SK-N-MC (cell line): Measurements from ENCODE around the gene ORC2.
A peak's percentile ranks its signal among the peaks of the same experiment; 100 is the strongest.

ENCODE experiments used
- DNase-seq: peaks from one replicate; pipeline ENCODE4 v3.0.0-alpha.2; 2011; ENCODE audit warnings: low read depth, low spot score
- H3K27ac ChIP-seq: fragments of 200-600 bp; sonication (generic); 2 replicates; pipeline ENCODE4 v1.5.1; 2016; ENCODE audit warnings: mixed run types
- H3K36me3 ChIP-seq: fragments of 200-600 bp; sonication (generic); 2 replicates; pipeline ENCODE4 v1.6.1; 2017; ENCODE audit warnings: antibody characterized with exemption, low read length, mixed read lengths; ENCODE audit not compliant: insufficient read depth
- H3K4me3 ChIP-seq: fragments of 200-600 bp; sonication (generic); 2 replicates; pipeline ENCODE4 v1.5.1; 2016
- H3K9ac ChIP-seq: fragments of 200-600 bp; sonication (generic); 2 replicates; pipeline ENCODE4 v1.8.0; 2017; ENCODE audit warnings: mixed run types, mixed read lengths; ENCODE audit not compliant: insufficient read length
- H3K9me3 ChIP-seq: fragments of 200-600 bp; sonication (generic); 2 replicates; pipeline ENCODE4 v1.6.1; 2017; ENCODE audit warnings: low read depth, mild to moderate bottlenecking, antibody characterized with exemption, low read length, moderate library complexity, mixed read lengths
- EZH2 ChIP-seq: fragments of 200-600 bp; sonication (generic); IDR thresholded peaks from one replicate; pipeline ENCODE4 v1.6.1; 2017; ENCODE audit warnings: antibody characterized with exemption
- FOXP2 ChIP-seq: optimal IDR thresholded peaks from 2 replicates; pipeline ENCODE3; 2011; ENCODE audit warnings: mild to moderate bottlenecking, moderate library complexity; ENCODE audit not compliant: insufficient read depth; ENCODE audit errors: extremely low read length, control extremely low read depth
- POLR2AphosphoS5 ChIP-seq: IDR thresholded peaks from 2 replicates; pipeline ENCODE4 v1.6.1; 2012; ENCODE audit warnings: mild to moderate bottlenecking, low read depth, low read length, borderline replicate concordance

ORC2 gene

DNA sequence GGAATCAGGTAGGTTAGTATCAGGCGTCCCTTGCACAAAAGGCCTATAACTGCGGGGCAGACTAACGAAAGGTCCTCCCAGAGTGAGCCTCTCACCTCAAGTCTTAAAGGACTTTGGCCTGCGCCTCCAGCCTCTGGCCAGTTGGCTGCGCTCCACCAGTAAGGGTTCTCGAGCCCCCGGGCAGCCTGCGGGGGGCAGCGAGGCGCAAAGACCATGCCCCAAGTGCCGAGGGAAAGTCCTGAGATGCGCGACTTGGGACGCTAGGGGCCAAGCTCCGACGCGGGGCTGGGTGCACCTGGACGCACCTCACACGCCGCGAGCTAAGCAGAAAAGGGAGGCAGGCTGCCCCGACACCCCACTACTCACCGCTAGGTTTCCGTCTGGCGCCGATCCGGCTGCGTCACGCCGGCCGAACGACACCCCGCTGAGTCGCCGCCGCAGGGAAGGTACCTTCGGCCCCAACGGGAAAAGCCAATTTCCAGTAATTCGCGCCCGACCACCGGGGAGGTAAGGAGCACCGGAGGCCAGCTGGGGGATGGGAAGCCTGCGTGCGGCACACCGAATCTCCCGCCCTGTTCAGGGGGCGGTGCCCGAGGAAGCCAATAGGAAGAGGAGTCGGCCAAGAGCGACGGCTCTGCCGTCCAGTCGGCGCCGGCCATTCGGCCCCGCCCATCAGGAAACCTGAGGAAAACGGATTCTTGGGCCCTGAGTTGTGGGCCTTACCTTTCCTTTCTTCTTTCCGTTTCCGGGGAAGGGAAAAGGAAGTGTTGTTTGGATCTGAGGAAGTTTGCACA, at the start of gene ORC2:
TSS of gene ORC2 (minus strand) at position 537 of the 794 bp plus-strand sequence. CDS start 5,537 bp downstream, outside the sequence.
- peak; percentile 79 for DNase-seq
- Histone ChIP-seq H3K9ac (peak within 1 kb of the TSS; percentile 89), H3K36me3 (peaks cover 25% of the 10 kb centered on the region), H3K4me3 (peak within 1 kb of the TSS; percentile 90), H3K9me3 (no peaks in the 10 kb centered on the region), H3K27ac (peak within 1 kb of the TSS; percentile 40; the same call in 1 of the 2 replicates)
- TF ChIP-seq POLR2AphosphoS5 (peak; percentile 94), FOXP2 (no peak)

DNA sequence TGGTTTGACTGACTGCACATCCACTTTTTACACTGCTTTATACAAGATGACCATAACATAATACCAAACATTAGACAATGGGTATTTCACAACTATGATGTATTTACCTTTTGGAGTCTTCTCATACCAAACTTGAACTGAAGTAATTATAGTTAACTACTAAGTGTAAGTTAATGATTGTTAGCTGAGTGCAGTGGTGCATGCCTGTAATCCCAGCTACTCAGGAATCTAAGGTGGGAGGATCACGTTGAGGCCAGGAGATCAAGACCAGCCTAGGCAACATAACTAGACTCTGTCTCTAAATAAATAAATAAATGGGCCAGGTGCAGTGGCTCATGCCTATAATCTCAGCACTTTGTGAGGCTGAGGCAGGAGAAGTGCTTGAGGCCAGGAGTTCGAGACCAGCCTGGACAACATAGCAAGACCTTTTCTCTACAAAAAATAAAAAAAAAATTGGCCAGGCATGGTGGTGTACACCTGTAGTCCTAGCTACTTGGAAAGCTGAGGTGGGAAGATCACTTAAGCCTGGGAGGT, 44.9 kb upstream of the ORC2 start:
- H3K36me3 ChIP-seq: 0 out of 2 replicates have a peak, but pooled peaks cover 4% of the 10 kb centered on the region
- DNase-seq: no peak
- H3K9ac ChIP-seq: no peak overlapping the region
- H3K27ac ChIP-seq: no peak overlapping the region
- H3K4me3 ChIP-seq: no peak overlapping the region
- no peaks in the 10 kb centered on the region for H3K9me3 ChIP-seq
- TF ChIP-seq POLR2AphosphoS5 (no peak), EZH2 (no peak), FOXP2 (no peak)

DNA sequence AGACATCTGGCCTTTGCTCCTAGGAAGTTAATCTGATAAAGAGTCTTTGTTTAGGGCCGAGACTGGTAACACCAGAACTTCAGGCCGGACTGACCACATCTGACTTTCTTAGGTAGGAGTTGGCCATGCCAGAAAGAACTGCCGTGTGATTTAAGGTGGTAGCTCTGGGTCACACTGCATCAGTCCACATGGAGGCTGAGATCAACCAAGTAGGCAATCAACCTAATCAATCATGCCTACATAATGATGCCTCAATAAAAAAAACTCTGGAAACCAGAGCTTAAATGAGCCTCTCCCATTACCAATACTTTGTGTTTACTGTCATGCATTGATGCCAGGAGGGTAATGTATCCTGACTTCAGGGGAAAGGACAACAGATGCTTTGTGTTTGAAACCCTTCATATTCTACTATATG, 44.1 kb upstream of the ORC2 start:
- Histone ChIP-seq H3K9ac (no peak overlapping the region), H3K4me3 (no peak overlapping the region), H3K9me3 (no peaks in the 10 kb centered on the region), H3K27ac (no peak overlapping the region), H3K36me3 (0 out of 2 replicates have a peak, but pooled peaks cover 4% of the 10 kb centered on the region)
- no peak for DNase-seq
- no peak for TF ChIP-seq POLR2AphosphoS5
- no peak for TF ChIP-seq EZH2
- TF ChIP-seq FOXP2: no peak

DNA sequence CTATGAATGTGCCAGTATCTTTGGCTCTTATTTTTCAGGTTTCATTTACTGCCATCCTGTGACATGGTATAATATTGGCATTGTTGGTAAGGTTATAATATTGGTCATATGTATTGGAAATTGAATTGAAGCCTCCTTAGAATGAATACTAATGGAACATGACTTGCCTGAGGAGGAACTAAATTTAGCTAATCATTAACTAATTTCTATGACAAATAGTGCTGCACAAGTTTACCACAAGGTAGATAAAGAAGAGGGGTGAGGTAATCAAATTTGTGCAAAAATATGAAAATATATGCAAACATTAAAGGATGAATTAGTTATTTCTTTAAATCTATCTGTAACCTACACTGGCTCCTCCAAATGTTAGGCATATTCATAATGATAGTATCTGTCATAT, 43.2 kb upstream of the ORC2 start:
- H3K4me3 ChIP-seq: no peak overlapping the region
- no peak overlapping the region for H3K9ac ChIP-seq
- H3K27ac ChIP-seq: no peak overlapping the region
- H3K9me3 ChIP-seq: no peaks in the 10 kb centered on the region
- DNase-seq: no peak
- H3K36me3 ChIP-seq: 0 out of 2 replicates have a peak, but pooled peaks cover 4% of the 10 kb centered on the region
- no peak for TF ChIP-seq FOXP2
- no peak for TF ChIP-seq EZH2
- TF ChIP-seq POLR2AphosphoS5: no peak

DNA sequence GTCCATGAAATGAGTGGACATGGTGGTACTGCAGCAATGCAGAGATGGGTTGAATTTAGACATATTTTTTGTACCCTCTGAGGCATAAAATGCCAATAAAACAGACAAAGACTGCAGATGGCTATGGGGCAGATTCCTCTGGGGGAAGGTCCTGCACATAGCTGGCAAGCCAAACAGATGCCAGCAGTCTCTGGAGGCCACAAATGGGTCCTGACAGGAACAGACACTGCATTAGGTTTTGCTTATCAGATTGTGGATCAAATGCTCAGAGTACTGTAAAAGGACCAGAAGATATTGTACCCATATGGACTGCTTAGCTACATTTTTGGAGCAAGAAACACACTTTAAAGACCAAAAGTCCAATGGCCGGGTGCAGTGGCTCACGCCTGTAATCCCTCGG, 40.9 kb upstream of the ORC2 start:
- TF ChIP-seq EZH2: no peak
- no peak for TF ChIP-seq FOXP2
- no peak for TF ChIP-seq POLR2AphosphoS5
- Histone ChIP-seq H3K36me3 (peaks cover 9% of the 10 kb centered on the region; the same call in 1 of the 2 replicates), H3K9ac (no peak overlapping the region), H3K9me3 (no peaks in the 10 kb centered on the region), H3K4me3 (no peak overlapping the region), H3K27ac (no peak overlapping the region)
- DNase-seq: no peak

DNA sequence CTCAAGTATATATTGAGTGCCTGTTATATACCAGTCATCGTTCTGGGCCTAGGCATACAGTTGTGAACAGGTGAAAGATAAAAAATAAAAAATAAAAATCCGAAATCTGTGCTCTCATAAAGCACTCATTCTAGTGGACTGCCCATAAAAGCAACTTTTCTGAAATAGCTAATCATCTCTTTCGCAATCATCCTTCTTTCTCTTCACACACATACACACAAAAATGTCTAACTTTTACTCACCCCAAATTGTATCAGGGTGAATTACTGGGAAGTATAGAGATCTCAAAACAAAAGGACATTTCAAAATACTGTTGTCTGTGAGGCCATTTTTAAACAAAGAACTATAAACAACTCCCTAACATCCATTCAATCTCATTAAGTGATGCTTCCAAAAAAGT, 29.6 kb upstream of the ORC2 start:
- Histone ChIP-seq H3K9ac (no peak overlapping the region), H3K9me3 (no peaks in the 10 kb centered on the region), H3K4me3 (no peak overlapping the region), H3K36me3 (peaks cover 21% of the 10 kb centered on the region; the same call in 1 of the 2 replicates), H3K27ac (no peak overlapping the region)
- TF ChIP-seq EZH2 (no peak), FOXP2 (no peak), POLR2AphosphoS5 (no peak)
- DNase-seq: no peak

DNA sequence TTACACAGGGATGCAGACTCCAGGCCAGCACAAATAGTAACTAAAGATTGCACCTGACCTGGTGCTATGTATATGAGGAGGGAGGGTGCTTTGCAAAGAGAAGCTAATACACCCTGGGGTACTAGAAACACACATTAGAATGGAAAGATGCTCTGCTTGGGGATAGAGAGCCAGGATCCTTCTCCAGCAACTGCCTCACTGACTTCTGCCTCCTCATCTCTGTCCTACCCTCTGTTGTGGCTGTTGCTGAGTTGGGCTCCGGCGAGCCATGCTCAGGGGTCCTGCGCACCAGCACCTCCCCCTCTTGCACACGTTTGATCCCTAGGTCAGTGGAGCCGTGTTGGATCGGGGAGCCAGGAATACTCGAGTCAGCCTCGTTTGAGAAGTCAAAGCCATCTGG, 23.7 kb upstream of the ORC2 start:
- no peak overlapping the region for H3K9ac ChIP-seq
- no peak for DNase-seq
- no peaks in the 10 kb centered on the region for H3K9me3 ChIP-seq
- no peak overlapping the region for H3K27ac ChIP-seq
- no peak for TF ChIP-seq POLR2AphosphoS5
- no peak for TF ChIP-seq EZH2
- no peak for TF ChIP-seq FOXP2
- no peak overlapping the region for H3K4me3 ChIP-seq
- H3K36me3 ChIP-seq: peaks cover 14% of the 10 kb centered on the region

DNA sequence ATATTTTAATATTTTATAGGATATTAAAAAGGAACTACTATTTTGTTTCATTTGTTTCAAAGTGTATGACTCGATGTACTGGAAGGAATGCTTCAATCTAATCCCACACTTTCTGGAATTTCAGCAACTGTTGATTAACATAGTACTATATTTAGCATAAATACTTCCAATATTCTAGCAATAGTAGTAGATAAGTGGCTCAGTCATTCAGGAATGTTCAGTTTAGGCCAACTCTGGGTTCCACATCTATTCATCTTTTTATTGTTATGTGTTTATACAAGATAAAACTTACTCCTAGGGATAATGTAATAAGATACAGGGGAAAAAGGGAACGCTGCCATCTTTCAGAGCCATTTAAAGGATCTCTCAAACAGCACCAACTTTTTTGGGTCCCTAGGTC, 22.3 kb upstream of the ORC2 start:
- Histone ChIP-seq H3K27ac (no peak overlapping the region), H3K36me3 (peaks cover 20% of the 10 kb centered on the region), H3K9me3 (no peaks in the 10 kb centered on the region), H3K4me3 (no peak overlapping the region), H3K9ac (no peak overlapping the region)
- DNase-seq: no peak
- TF ChIP-seq POLR2AphosphoS5 (no peak), FOXP2 (no peak), EZH2 (no peak)

DNA sequence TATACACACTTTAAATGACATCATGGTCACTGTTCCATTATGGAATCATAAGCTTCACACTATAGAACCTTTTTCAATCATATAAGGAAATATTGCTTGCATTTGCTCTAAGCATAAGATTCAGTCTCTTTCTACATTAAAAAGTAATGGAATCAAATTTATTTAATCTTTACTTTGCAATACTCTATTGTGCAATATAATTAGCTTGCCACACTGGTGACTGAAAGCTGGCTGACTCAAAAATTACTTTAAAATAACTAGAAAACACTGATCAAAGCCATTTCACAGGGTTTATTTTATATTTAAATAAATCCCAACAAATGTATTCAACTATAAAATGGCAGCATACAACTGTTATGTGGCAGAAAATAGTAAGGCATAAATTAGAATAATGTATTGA, 13.2 kb upstream of the ORC2 start:
- Histone ChIP-seq H3K9ac (no peak overlapping the region), H3K4me3 (no peak overlapping the region), H3K36me3 (peaks cover 8% of the 10 kb centered on the region; the same call in 1 of the 2 replicates), H3K9me3 (no peaks in the 10 kb centered on the region), H3K27ac (no peak overlapping the region)
- no peak for DNase-seq
- TF ChIP-seq EZH2 (no peak), FOXP2 (no peak), POLR2AphosphoS5 (no peak)
